Inflammatory macrophage treated with lipopolysaccharide for 4 hours (primary cell): ENCODE measurements around the gene ATP2B2.
A peak's percentile ranks its signal among the peaks of the same experiment; 100 is the strongest.

ENCODE experiments used
- DNase-seq: peaks from one replicate; pipeline ENCODE4 v3.0.0-alpha.2; 2020

The ATP2B2 gene

GRCh38 chr3:10492364-10493201 lies 12.8 kb downstream of the ATP2B2 start:
- no peak for DNase-seq

GRCh38 chr3:10489746-10490483 lies 15.5 kb downstream of the ATP2B2 start:
- DNase-seq: no peak

GRCh38 chr3:10487988-10488633 lies 17.3 kb downstream of the ATP2B2 start:
- no peak for DNase-seq

- no peak for DNase-seq
These were observed 19.6 kb downstream of the ATP2B2 start for GRCh38 chr3:10485806-10486205.

- no peak for DNase-seq
These were observed 20.0 kb downstream of the ATP2B2 start for GRCh38 chr3:10485380-10485779.

GRCh38 chr3:10484709-10485108 lies 20.7 kb downstream of the ATP2B2 start:
- no peak for DNase-seq

- no peak for DNase-seq
These were observed 21.6 kb downstream of the ATP2B2 start for GRCh38 chr3:10483686-10484345.

GRCh38 chr3:10483364-10483675 lies 22.1 kb downstream of the ATP2B2 start:
- DNase-seq: no peak

- DNase-seq: no peak
These were observed 22.6 kb downstream of the ATP2B2 start for GRCh38 chr3:10482631-10483363.

- DNase-seq: no peak
These were observed 24.5 kb downstream of the ATP2B2 start for GRCh38 chr3:10480871-10481378.

GRCh38 chr3:10479311-10479710 lies 26.1 kb downstream of the ATP2B2 start:
- DNase-seq: no peak

GRCh38 chr3:10475983-10476382 lies 29.4 kb downstream of the ATP2B2 start:
- DNase-seq: no peak

GRCh38 chr3:10474847-10475246 lies 30.5 kb downstream of the ATP2B2 start:
- peak; percentile 46 for DNase-seq

GRCh38 chr3:10474275-10474646 lies 31.1 kb downstream of the ATP2B2 start:
- no peak for DNase-seq

- DNase-seq: no peak
These were observed 31.7 kb downstream of the ATP2B2 start for GRCh38 chr3:10473581-10474274.

- no peak for DNase-seq
These were observed 32.4 kb downstream of the ATP2B2 start for GRCh38 chr3:10472877-10473440.

- DNase-seq: peak; percentile 39
These were observed 34.2 kb downstream of the ATP2B2 start for GRCh38 chr3:10471054-10471688.

- DNase-seq: no peak
These were observed 35.0 kb downstream of the ATP2B2 start for GRCh38 chr3:10470120-10471053.

GRCh38 chr3:10469441-10470119 lies 35.8 kb downstream of the ATP2B2 start:
- no peak for DNase-seq
